ENCODE results near the gene MCFD2.
"Not testable (repeated sequence)": the region's sequence is repeated elsewhere in the genome, so short reads cannot be mapped to it uniquely, and the experiment has no call there.

DNA sequence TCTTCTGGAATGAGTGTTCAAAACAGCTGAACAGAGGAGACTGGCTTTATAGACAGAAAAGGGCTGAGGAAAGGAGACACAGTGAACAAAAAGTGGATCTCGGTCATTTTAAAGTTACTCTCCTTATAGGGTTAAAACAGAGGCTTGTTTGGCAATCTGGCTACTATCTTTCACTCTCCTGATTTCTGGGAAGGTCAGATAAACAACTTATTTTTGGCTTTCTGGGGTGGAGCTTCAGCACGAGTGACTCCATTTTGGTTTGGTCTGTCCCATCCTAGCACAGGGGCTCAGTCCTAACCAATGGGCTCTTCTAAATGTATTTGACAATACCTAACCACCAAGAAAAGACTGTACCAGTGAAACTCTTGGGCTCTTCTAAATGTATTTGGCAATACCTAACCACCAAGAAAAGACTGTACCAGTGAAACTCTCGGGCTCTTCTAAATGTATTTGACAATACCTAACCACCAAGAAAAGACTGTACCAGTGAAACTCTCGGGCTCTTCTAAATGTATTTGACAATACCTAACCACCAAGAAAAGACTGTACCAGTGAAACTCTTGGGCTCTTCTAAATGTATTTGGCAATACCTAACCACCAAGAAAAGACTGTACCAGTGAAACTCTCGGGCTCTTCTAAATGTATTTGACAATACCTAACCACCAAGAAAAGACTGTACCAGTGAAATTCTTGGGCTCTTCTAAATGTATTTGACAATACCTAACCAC is 39.5 kb downstream of the MCFD2 start:
- TF ChIP-seq, protein P1, sequence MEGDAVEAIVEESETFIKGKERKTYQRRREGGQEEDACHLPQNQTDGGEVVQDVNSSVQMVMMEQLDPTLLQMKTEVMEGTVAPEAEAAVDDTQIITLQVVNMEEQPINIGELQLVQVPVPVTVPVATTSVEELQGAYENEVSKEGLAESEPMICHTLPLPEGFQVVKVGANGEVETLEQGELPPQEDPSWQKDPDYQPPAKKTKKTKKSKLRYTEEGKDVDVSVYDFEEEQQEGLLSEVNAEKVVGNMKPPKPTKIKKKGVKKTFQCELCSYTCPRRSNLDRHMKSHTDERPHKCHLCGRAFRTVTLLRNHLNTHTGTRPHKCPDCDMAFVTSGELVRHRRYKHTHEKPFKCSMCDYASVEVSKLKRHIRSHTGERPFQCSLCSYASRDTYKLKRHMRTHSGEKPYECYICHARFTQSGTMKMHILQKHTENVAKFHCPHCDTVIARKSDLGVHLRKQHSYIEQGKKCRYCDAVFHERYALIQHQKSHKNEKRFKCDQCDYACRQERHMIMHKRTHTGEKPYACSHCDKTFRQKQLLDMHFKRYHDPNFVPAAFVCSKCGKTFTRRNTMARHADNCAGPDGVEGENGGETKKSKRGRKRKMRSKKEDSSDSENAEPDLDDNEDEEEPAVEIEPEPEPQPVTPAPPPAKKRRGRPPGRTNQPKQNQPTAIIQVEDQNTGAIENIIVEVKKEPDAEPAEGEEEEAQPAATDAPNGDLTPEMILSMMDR (optimal IDR thresholded peaks at IDR 0.05 in 1 of 3, IDR thresholded peaks at IDR 0.05 in 1 of 3, conservative IDR thresholded peaks at IDR 0.05 in 1 of 3; ENCODE audit: extremely low read depth in 1 of 3, insufficient read depth in 2 of 3, low read length in 3 of 3): not testable (repeated sequence)
- not testable (repeated sequence) for TF ChIP-seq EZH2 (IDR thresholded peaks at IDR 0.05; ENCODE audit: low read length)
